Left renal cortex interstitium (tissue), 4 donors: Measurements from ENCODE around the gene METTL16. TPM values are rescaled to one million over a fixed set of nuclear protein-coding genes. Genes with fewer than 3 reads are reported as not detected.

Experiments used
- DNase-seq, 4 donors: peaks; one replicate each; pipeline ENCODE4 v3.0.0-alpha.2; 2013; ENCODE audit warnings: low read depth in 4 of 4, low spot score in 2 of 4, missing footprints in 1 of 4
- polyA plus RNA-seq, 4 donors: library from polyadenylated mRNA; unstranded; fragments of 120-200 nt; gene quantifications; one replicate each; pipeline ENCODE4 v1.2.1, GENCODE V29; 2013; ENCODE audit not compliant: insufficient read length in 4 of 4

METTL16 gene
- polyA plus RNA-seq, 4 donors: 36.1 to 39.2 (median 37.8) TPM

DNA sequence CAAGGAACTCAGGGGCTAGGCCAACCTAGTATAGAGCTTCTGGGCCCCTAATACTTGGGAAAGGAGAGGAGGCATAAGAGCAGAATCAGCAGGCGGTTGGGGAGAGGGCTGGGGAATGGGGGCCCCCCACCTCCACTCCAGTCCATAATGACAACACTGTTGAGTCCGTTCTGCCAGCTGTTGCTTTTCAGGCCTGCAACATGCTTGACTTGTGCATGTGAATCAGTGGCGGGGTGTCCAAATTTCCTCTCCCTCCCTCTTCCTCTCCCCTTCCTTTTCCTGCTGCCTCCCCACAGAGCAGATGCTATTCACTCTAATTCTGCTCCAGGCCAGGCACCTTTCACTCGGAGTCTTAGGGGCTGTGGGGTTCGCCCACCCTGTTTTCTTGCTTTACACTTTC is 142.6 kb downstream of the METTL16 start:
- no peak for DNase-seq

DNA sequence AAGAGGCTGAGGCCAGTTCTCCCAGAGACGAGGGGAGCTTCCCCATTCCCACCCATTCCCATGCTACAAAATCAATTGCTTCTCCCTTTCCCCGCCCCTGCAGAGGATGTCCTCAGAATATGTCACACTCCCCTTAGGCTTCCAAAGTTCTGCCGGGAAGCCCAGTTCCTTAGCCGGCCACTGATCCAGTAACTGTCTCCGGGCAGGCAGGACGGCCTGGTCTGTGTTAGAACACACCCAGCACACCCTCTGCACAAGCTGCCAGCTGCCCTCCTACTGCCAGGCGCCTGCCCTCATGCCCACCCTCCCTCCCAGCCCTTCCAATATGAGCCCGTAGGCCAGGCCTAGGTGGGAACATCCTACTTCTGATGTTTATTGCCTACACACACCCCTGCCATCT is 143.3 kb downstream of the METTL16 start:
- DNase-seq: no peak

GRCh38 chr17:2366747-2367494 is 144.8 kb downstream of the METTL16 start:
- no peak for DNase-seq

Other genes starting within 250 kb of the METTL16 start
- 10 to 100 TPM; 27.8 to 36.6 (median 31.2) TPM for gene SMG6, start 208.1 kb downstream of the METTL16 start, polyA plus RNA-seq
- gene SRR, start 207.9 kb downstream of the METTL16 start, polyA plus RNA-seq: 10 to 100 TPM; 22.8 to 27.3 (median 25.0) TPM
- gene TSR1, start 175.4 kb downstream of the METTL16 start, polyA plus RNA-seq: 10 to 100 TPM; 33.6 to 44.5 (median 38.5) TPM
- 10 to 100 TPM; 54.0 to 98.7 (median 75.1) TPM for gene SGSM2, start 174.4 kb downstream of the METTL16 start, polyA plus RNA-seq
- gene MNT, start 110.8 kb downstream of the METTL16 start, polyA plus RNA-seq: 10 to 100 TPM; 11.3 to 23.0 (median 17.4) TPM
- gene PAFAH1B1, start 81.8 kb upstream of the METTL16 start, polyA plus RNA-seq: 100 to 1,000 TPM in 3 of 4 donors, 10 to 100 TPM in 1; 95.8 to 169 (median 129) TPM
- gene CLUH, start 199.9 kb upstream of the METTL16 start, polyA plus RNA-seq: 10 to 100 TPM; 41.1 to 68.0 (median 47.7) TPM
- under 1 TPM; 0.11 to 0.65 (median 0.22) TPM for gene CCDC92B, start 237.8 kb upstream of the METTL16 start, polyA plus RNA-seq